ENCODE measurements around the gene CD300H.
"Not testable (repeated sequence)": the region's sequence is repeated elsewhere in the genome, so short reads cannot be mapped to it uniquely, and the experiment has no call there.

Gene CD300H

GRCh38 chr17:74584292-74585060 is 17.2 kb upstream of the CD300H start:
- no peak for DNase-seq

- DNase-seq, result no peak
Observed at GRCh38 chr17:74582633-74583032, 15.3 kb upstream of the CD300H start.

- no peak for DNase-seq
Observed at GRCh38 chr17:74579900-74580299, 12.6 kb upstream of the CD300H start.

GRCh38 chr17:74578979-74579378 is 11.7 kb upstream of the CD300H start:
- no peak for DNase-seq

- no peak for DNase-seq
Observed at GRCh38 chr17:74574489-74575142, 7.3 kb upstream of the CD300H start.

- DNase-seq, result not testable (repeated sequence)
Observed at GRCh38 chr17:74573635-74574034, 6.3 kb upstream of the CD300H start.

GRCh38 chr17:74573169-74573568 is 5.9 kb upstream of the CD300H start:
- DNase-seq, result no peak

GRCh38 chr17:74571621-74572270 is 4.4 kb upstream of the CD300H start:
- DNase-seq, result no peak

GRCh38 chr17:74569020-74570003 is 2.0 kb upstream of the CD300H start:
- DNase-seq, result peak; percentile 16 to 81

GRCh38 chr17:74568106-74568873 is 981 bp upstream of the CD300H start:
- no peak for DNase-seq

- peak; percentile 33 to 34 for DNase-seq
Observed at GRCh38 chr17:74566132-74566753, 1.1 kb downstream of the CD300H start.

- no peak for DNase-seq
Observed at GRCh38 chr17:74565126-74565525, 2.2 kb downstream of the CD300H start.

GRCh38 chr17:74563358-74563757 is 4.0 kb downstream of the CD300H start:
- DNase-seq, result no peak

GRCh38 chr17:74561586-74561985 is 5.7 kb downstream of the CD300H start:
- DNase-seq, result no peak

GRCh38 chr17:74558882-74559519 is 8.3 kb downstream of the CD300H start:
- DNase-seq, result no peak

GRCh38 chr17:74558402-74558801 is 8.9 kb downstream of the CD300H start:
- not testable (repeated sequence) for DNase-seq

- no peak for DNase-seq
Observed at GRCh38 chr17:74555427-74555940, 11.8 kb downstream of the CD300H start.

- no peak for DNase-seq
Observed at GRCh38 chr17:74554909-74555308, 12.4 kb downstream of the CD300H start.

- DNase-seq, result no peak
Observed at GRCh38 chr17:74552037-74552436, 15.3 kb downstream of the CD300H start.

- DNase-seq, result no peak
Observed at GRCh38 chr17:74550602-74551001, 16.7 kb downstream of the CD300H start.

GRCh38 chr17:74549343-74549742 is 18.0 kb downstream of the CD300H start:
- no peak for DNase-seq
